Putamen (tissue), 1 donor: ENCODE data around the gene GTF3C2.

Source experiments
- DNase-seq: peaks from one replicate; pipeline ENCODE4 v3.0.0-alpha.2; 2016; ENCODE audit warnings: low spot score

The GTF3C2 gene

GRCh38 chr2:27356382-27357181 is at the start of gene GTF3C2:
Gene GTF3C2 (minus strand): TSS chr2:27356764. CDS start chr2:27343554, 13,210 bp downstream.
- peak; percentile 96 for DNase-seq

- DNase-seq = no peak
These were observed 44.0 kb upstream of the GTF3C2 start for GRCh38 chr2:27400348-27401135.

GRCh38 chr2:27398962-27399361 is 42.4 kb upstream of the GTF3C2 start:
- no peak for DNase-seq

GRCh38 chr2:27393225-27393624 is 36.7 kb upstream of the GTF3C2 start:
- no peak for DNase-seq

- no peak for DNase-seq
These were observed 34.5 kb upstream of the GTF3C2 start for GRCh38 chr2:27390822-27391679.

- DNase-seq = no peak
These were observed 25.1 kb upstream of the GTF3C2 start for GRCh38 chr2:27381577-27382181.

- DNase-seq = peak; percentile 97
These were observed 24.3 kb upstream of the GTF3C2 start, which contains the start of gene ZNF513 for GRCh38 chr2:27380626-27381545. Gene ZNF513 (minus strand): TSS chr2:27380734. CDS start chr2:27380526, 208 bp downstream.

GRCh38 chr2:27379836-27380625 is 23.5 kb upstream of the GTF3C2 start:
- DNase-seq = peak; percentile 72

GRCh38 chr2:27379383-27379835 is 22.8 kb upstream of the GTF3C2 start:
- DNase-seq = no peak

GRCh38 chr2:27378809-27379290 is 22.3 kb upstream of the GTF3C2 start:
- no peak for DNase-seq

GRCh38 chr2:27378096-27378808 is 21.7 kb upstream of the GTF3C2 start:
- DNase-seq = no peak

GRCh38 chr2:27377618-27378095 is 21.1 kb upstream of the GTF3C2 start:
- DNase-seq = no peak

- no peak for DNase-seq
These were observed 20.5 kb upstream of the GTF3C2 start for GRCh38 chr2:27376866-27377617.

GRCh38 chr2:27376151-27376865 is 19.7 kb upstream of the GTF3C2 start:
- DNase-seq = no peak

GRCh38 chr2:27375513-27376099 is 19.0 kb upstream of the GTF3C2 start:
- no peak for DNase-seq

GRCh38 chr2:27373567-27373966 is 17.0 kb upstream of the GTF3C2 start:
- no peak for DNase-seq

- no peak for DNase-seq
These were observed 16.4 kb upstream of the GTF3C2 start for GRCh38 chr2:27372937-27373336.
